Osteoblast (primary cell): ENCODE data around the gene TIMM21. TPM values are rescaled to one million over a fixed set of nuclear protein-coding genes. Genes with fewer than 3 reads are reported as not detected.

Source experiments
- DNase-seq: peaks from one replicate; pipeline ENCODE4 v3.0.0; 2011; ENCODE audit warnings: low spot score, mixed read lengths; ENCODE audit not compliant: insufficient read length; ENCODE audit errors: missing footprints
- H2AFZ ChIP-seq: 2 replicates; pipeline ENCODE4 v1.6.0; 2011; ENCODE audit warnings: mild to moderate bottlenecking, low read length
- H3K27ac ChIP-seq: 2 replicates; pipeline ENCODE4 v1.5.1; 2011; ENCODE audit warnings: mild to moderate bottlenecking, low read depth, low read length, moderate library complexity
- H3K27me3 ChIP-seq: 2 replicates; pipeline ENCODE4 v1.6.0; 2012; ENCODE audit warnings: mild to moderate bottlenecking, control low read depth, inconsistent platforms, low read length, moderate library complexity; ENCODE audit not compliant: insufficient read depth
- H3K36me3 ChIP-seq: 2 replicates; pipeline ENCODE4 v1.5.1; 2011; ENCODE audit warnings: mild to moderate bottlenecking, low read length, control low read depth, moderate library complexity; ENCODE audit not compliant: insufficient read depth
- H3K4me1 ChIP-seq: 2 replicates; pipeline ENCODE4 v1.5.1; 2011; ENCODE audit warnings: mild to moderate bottlenecking, low read length, control low read depth, moderate library complexity; ENCODE audit not compliant: insufficient read depth
- H3K4me2 ChIP-seq: 2 replicates; pipeline ENCODE4 v1.6.0; 2011; ENCODE audit warnings: mild to moderate bottlenecking, low read length; ENCODE audit not compliant: insufficient read depth
- H3K4me3 ChIP-seq: fragments of 200-600 bp; sonication (generic); 3 replicates; pipeline ENCODE4 v1.5.1; 2012; ENCODE audit warnings: mild to moderate bottlenecking, low read length, inconsistent platforms; ENCODE audit not compliant: insufficient read depth
- H3K79me2 ChIP-seq: 2 replicates; pipeline ENCODE4 v1.6.0; 2012; ENCODE audit warnings: mild to moderate bottlenecking, low read length, control low read depth, inconsistent platforms; ENCODE audit not compliant: insufficient read depth
- H3K9me3 ChIP-seq: 2 replicates; pipeline ENCODE4 v1.5.1; 2011; ENCODE audit warnings: low read depth, low read length, control low read depth
- H4K20me1 ChIP-seq: 2 replicates; pipeline ENCODE4 v1.6.0; 2012; ENCODE audit warnings: mild to moderate bottlenecking, low read length, control low read depth; ENCODE audit not compliant: insufficient read depth
- total RNA-seq: library from RNA; depleted of rRNA; stranded (reverse); fragments of >200 nt; gene quantifications from 2 replicates; pipeline ENCODE4 v1.2.3, GENCODE V29; 2012
- TF ChIP-seq, protein P1 (sequence below): IDR thresholded peaks from 2 replicates; pipeline ENCODE4 v1.5.1; 2011; ENCODE audit warnings: mild to moderate bottlenecking, low read depth, low read length, moderate library complexity; ENCODE audit errors: extremely low read depth

The TIMM21 gene
- total RNA-seq, 1 donor, result 15.6 TPM

DNA sequence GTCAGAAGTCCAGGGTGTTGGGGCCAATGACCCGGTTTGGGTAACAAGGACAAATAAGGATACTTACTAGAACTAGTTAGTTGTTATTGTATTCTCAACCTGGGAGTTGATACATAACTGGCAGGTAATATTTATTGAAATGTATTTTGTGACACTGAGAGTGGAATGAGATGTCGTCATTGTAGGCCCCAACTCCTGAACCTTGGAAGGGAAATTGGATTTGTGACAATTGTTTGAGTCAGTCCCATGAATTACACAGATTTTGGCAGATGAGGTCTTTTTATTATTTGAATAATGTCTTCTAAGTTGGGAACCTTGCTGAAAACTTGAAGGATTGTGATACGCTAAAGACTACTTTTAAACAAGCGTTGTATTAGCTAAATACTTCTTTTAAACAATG lies 5.1 kb downstream of the TIMM21 start:
- Histone ChIP-seq H3K27ac (no peak overlapping the region), H3K9me3 (no peaks in the 10 kb centered on the region), H3K36me3 (peaks cover 20% of the 10 kb centered on the region), H2AFZ (no peak overlapping the region), H3K27me3 (no peaks in the 10 kb centered on the region), H4K20me1 (no peaks in the 10 kb centered on the region), H3K4me2 (no peak overlapping the region), H3K79me2 (peaks cover 63% of the 10 kb centered on the region), H3K4me3 (no peak overlapping the region), H3K4me1 (peaks cover 14% of the 10 kb centered on the region)
- DNase-seq, result no peak
- TF ChIP-seq, protein P1, sequence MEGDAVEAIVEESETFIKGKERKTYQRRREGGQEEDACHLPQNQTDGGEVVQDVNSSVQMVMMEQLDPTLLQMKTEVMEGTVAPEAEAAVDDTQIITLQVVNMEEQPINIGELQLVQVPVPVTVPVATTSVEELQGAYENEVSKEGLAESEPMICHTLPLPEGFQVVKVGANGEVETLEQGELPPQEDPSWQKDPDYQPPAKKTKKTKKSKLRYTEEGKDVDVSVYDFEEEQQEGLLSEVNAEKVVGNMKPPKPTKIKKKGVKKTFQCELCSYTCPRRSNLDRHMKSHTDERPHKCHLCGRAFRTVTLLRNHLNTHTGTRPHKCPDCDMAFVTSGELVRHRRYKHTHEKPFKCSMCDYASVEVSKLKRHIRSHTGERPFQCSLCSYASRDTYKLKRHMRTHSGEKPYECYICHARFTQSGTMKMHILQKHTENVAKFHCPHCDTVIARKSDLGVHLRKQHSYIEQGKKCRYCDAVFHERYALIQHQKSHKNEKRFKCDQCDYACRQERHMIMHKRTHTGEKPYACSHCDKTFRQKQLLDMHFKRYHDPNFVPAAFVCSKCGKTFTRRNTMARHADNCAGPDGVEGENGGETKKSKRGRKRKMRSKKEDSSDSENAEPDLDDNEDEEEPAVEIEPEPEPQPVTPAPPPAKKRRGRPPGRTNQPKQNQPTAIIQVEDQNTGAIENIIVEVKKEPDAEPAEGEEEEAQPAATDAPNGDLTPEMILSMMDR, result no peak

- Histone ChIP-seq H3K27me3 (no peaks in the 10 kb centered on the region), H4K20me1 (no peaks in the 10 kb centered on the region), H2AFZ (no peak overlapping the region), H3K4me3 (no peak overlapping the region), H3K4me2 (no peak overlapping the region), H3K9me3 (no peaks in the 10 kb centered on the region), H3K36me3 (peaks cover 22% of the 10 kb centered on the region), H3K4me1 (peaks cover 14% of the 10 kb centered on the region), H3K27ac (no peak overlapping the region), H3K79me2 (peaks cover 58% of the 10 kb centered on the region)
- TF ChIP-seq, protein P1, result no peak
- no peak for DNase-seq
Measured at GRCh38 chr18:74153793-74154192, 5.5 kb downstream of the TIMM21 start.

- Histone ChIP-seq H3K36me3 (peaks cover 25% of the 10 kb centered on the region), H2AFZ (no peak overlapping the region), H3K9me3 (no peaks in the 10 kb centered on the region), H3K27me3 (no peaks in the 10 kb centered on the region), H3K4me2 (no peak overlapping the region), H4K20me1 (no peaks in the 10 kb centered on the region), H3K4me3 (no peak overlapping the region), H3K79me2 (peaks cover 49% of the 10 kb centered on the region), H3K4me1 (peaks cover 5% of the 10 kb centered on the region), H3K27ac (no peak overlapping the region)
- TF ChIP-seq, protein P1, result no peak
- no peak for DNase-seq
Measured at GRCh38 chr18:74154716-74155115, 6.4 kb downstream of the TIMM21 start.

- TF ChIP-seq, protein P1, result no peak
- no peaks in the 10 kb centered on the region for H3K27me3 ChIP-seq
- H3K79me2 ChIP-seq, result peaks cover 44% of the 10 kb centered on the region
- H3K4me2 ChIP-seq, result no peak overlapping the region
- no peak overlapping the region for H3K27ac ChIP-seq
- H3K9me3 ChIP-seq, result no peaks in the 10 kb centered on the region
- no peak for DNase-seq
- no peaks in the 10 kb centered on the region for H4K20me1 ChIP-seq
- H3K4me3 ChIP-seq, result no peak overlapping the region
- peaks cover 27% of the 10 kb centered on the region for H3K36me3 ChIP-seq
- no peaks in the 10 kb centered on the region for H3K4me1 ChIP-seq
- H2AFZ ChIP-seq, result no peak overlapping the region
Measured at GRCh38 chr18:74155276-74155675, 7.0 kb downstream of the TIMM21 start.
